Glutamatergic neuron (in vitro differentiated cells): ENCODE data around the gene KNOP1. TPM values are rescaled to one million over a fixed set of nuclear protein-coding genes. Genes with fewer than 3 reads are reported as not detected.

ENCODE experiments used
- DNase-seq: peaks from one replicate; pipeline ENCODE4 v3.0.0; 2022
- H3K27ac Mint-ChIP-seq: one replicate; pipeline ENCODE4 v1.8.0; 2020; ENCODE audit warnings: mild to moderate bottlenecking, mixed read lengths, inconsistent platforms; ENCODE audit not compliant: unreplicated experiment
- H3K27me3 Mint-ChIP-seq: one replicate; pipeline ENCODE4 v1.8.0; 2020; ENCODE audit warnings: mild to moderate bottlenecking, moderate library complexity, mixed read lengths, inconsistent platforms; ENCODE audit not compliant: unreplicated experiment
- H3K36me3 Mint-ChIP-seq: one replicate; pipeline ENCODE4 v1.8.0; 2020; ENCODE audit warnings: mild to moderate bottlenecking, mixed read lengths, inconsistent platforms; ENCODE audit not compliant: unreplicated experiment
- H3K4me1 Mint-ChIP-seq: one replicate; pipeline ENCODE4 v1.8.0; 2020; ENCODE audit warnings: mild to moderate bottlenecking, low read depth, mixed read lengths, inconsistent platforms; ENCODE audit not compliant: unreplicated experiment
- H3K4me3 Mint-ChIP-seq: one replicate; pipeline ENCODE4 v1.8.0; 2020; ENCODE audit warnings: mild to moderate bottlenecking, mixed read lengths, inconsistent platforms; ENCODE audit not compliant: unreplicated experiment
- H3K9me3 Mint-ChIP-seq: one replicate; pipeline ENCODE4 v1.8.0; 2020; ENCODE audit warnings: mild to moderate bottlenecking, moderate library complexity, mixed read lengths, inconsistent platforms; ENCODE audit not compliant: unreplicated experiment
- CTCF ChIP-seq: fragments of 200-600 bp; sonication (generic); IDR thresholded peaks from one replicate; pipeline ENCODE4 v1.5.0; 2021; ENCODE audit not compliant: partially characterized antibody, unreplicated experiment
- total RNA-seq: library from RNA; stranded (reverse); fragmentation: NEBNext Ultra II Directional; extraction: Animal tissue kit (Norgen Biotek cat#: 25700); gene quantifications from one replicate; pipeline ENCODE4 v1.2.1, GENCODE V29; 2021; ENCODE audit not compliant: unreplicated experiment

The KNOP1 gene
- total RNA-seq, 1 donor from 2014 or later, result 25.6 TPM

GRCh38 chr16:19698480-19699465, 19.3 kb downstream of the KNOP1 start:
- no peak overlapping the region for H3K4me3 Mint-ChIP-seq
- no peaks in the 10 kb centered on the region for H3K4me1 Mint-ChIP-seq
- H3K36me3 Mint-ChIP-seq, result peaks cover 4% of the 10 kb centered on the region
- no peak overlapping the region for H3K27ac Mint-ChIP-seq
- DNase-seq, result no peak
- H3K27me3 Mint-ChIP-seq, result peaks cover 3% of the 10 kb centered on the region
- no peak for TF ChIP-seq CTCF
- H3K9me3 Mint-ChIP-seq, result no peaks in the 10 kb centered on the region

GRCh38 chr16:19697756-19698318, 20.2 kb downstream of the KNOP1 start:
- no peak for DNase-seq
- Mint-ChIP-seq H3K36me3 (peaks cover 4% of the 10 kb centered on the region), H3K27ac (no peak overlapping the region), H3K9me3 (no peaks in the 10 kb centered on the region), H3K4me3 (no peak overlapping the region), H3K27me3 (peaks cover 3% of the 10 kb centered on the region), H3K4me1 (no peaks in the 10 kb centered on the region)
- no peak for TF ChIP-seq CTCF

- Mint-ChIP-seq H3K27ac (no peak overlapping the region), H3K4me3 (no peak overlapping the region), H3K36me3 (peaks cover 4% of the 10 kb centered on the region), H3K27me3 (peaks cover 3% of the 10 kb centered on the region), H3K4me1 (no peaks in the 10 kb centered on the region), H3K9me3 (no peaks in the 10 kb centered on the region)
- no peak for TF ChIP-seq CTCF
- DNase-seq, result no peak
These were observed 21.1 kb downstream of the KNOP1 start for GRCh38 chr16:19696961-19697360.

- Mint-ChIP-seq H3K27me3 (peaks cover 3% of the 10 kb centered on the region), H3K4me3 (no peak overlapping the region), H3K27ac (no peak overlapping the region), H3K9me3 (no peaks in the 10 kb centered on the region), H3K4me1 (no peaks in the 10 kb centered on the region), H3K36me3 (peaks cover 4% of the 10 kb centered on the region)
- TF ChIP-seq CTCF, result no peak
- no peak for DNase-seq
These were observed 21.7 kb downstream of the KNOP1 start for GRCh38 chr16:19696328-19696727.

GRCh38 chr16:19694989-19695388, 23.0 kb downstream of the KNOP1 start:
- Mint-ChIP-seq H3K36me3 (peaks cover under 1% of the 10 kb centered on the region), H3K27me3 (peaks cover 3% of the 10 kb centered on the region), H3K4me1 (no peaks in the 10 kb centered on the region), H3K9me3 (no peaks in the 10 kb centered on the region), H3K27ac (no peak overlapping the region), H3K4me3 (no peak overlapping the region)
- DNase-seq, result no peak
- TF ChIP-seq CTCF, result no peak
